Neural progenitor cell (in vitro differentiated cells): ENCODE measurements around the gene GRIP1. TPM values are rescaled to one million over a fixed set of nuclear protein-coding genes. Genes with fewer than 3 reads are reported as not detected.
A peak's percentile ranks its signal among the peaks of the same experiment; 100 is the strongest.

ENCODE experiments used
- DNase-seq: peaks from one replicate; pipeline ENCODE4 v3.0.0-alpha.2; 2016; ENCODE audit warnings: low spot score
- H2AFZ ChIP-seq: fragments of 200-600 bp; sonication (generic); replicated peaks from 2 replicates; pipeline ENCODE4 v1.6.1; 2016; ENCODE audit warnings: antibody characterized with exemption
- H3F3A ChIP-seq: fragments of 200-600 bp; sonication (generic); 2 replicates; pipeline ENCODE4 v1.6.1; 2016; ENCODE audit warnings: antibody characterized with exemption, low read depth
- H3K27ac ChIP-seq: fragments of 200-600 bp; sonication (generic); 2 replicates; pipeline ENCODE4 v1.5.1; 2016; ENCODE audit warnings: mild to moderate bottlenecking
- H3K27me3 ChIP-seq: fragments of 200-600 bp; sonication (generic); 2 replicates; pipeline ENCODE4 v1.6.1; 2016; ENCODE audit warnings: mild to moderate bottlenecking, moderate library complexity
- H3K36me3 ChIP-seq: fragments of 200-600 bp; sonication (generic); 2 replicates; pipeline ENCODE4 v1.5.1; 2016
- H3K4me1 ChIP-seq: fragments of 200-600 bp; sonication (generic); 2 replicates; pipeline ENCODE4 v1.6.1; 2016; ENCODE audit warnings: mixed run types
- H3K4me2 ChIP-seq: fragments of 200-600 bp; sonication (generic); 2 replicates; pipeline ENCODE4 v1.6.1; 2016
- H3K4me3 ChIP-seq: fragments of 200-600 bp; sonication (generic); 2 replicates; pipeline ENCODE4 v1.5.1; 2016
- H3K79me2 ChIP-seq: fragments of 200-600 bp; sonication (generic); 2 replicates; pipeline ENCODE4 v1.6.1; 2016; ENCODE audit warnings: low read depth
- H3K9ac ChIP-seq: fragments of 200-600 bp; sonication (generic); 2 replicates; pipeline ENCODE4 v1.6.1; 2016
- H3K9me3 ChIP-seq: fragments of 200-600 bp; sonication (generic); 2 replicates; pipeline ENCODE4 v1.5.1; 2016; ENCODE audit warnings: low read depth
- H4K20me1 ChIP-seq: fragments of 200-600 bp; sonication (generic); 2 replicates; pipeline ENCODE4 v1.6.1; 2016; ENCODE audit warnings: low read depth
- H3K27ac Mint-ChIP-seq: 3 replicates; pipeline ENCODE4 v1.8.0; 2021; ENCODE audit warnings: mixed read lengths
- H3K27me3 Mint-ChIP-seq: 2 replicates; pipeline ENCODE4 v1.8.0; 2022; ENCODE audit warnings: low read depth, mild to moderate bottlenecking, inconsistent platforms, moderate library complexity, mixed read lengths; ENCODE audit not compliant: insufficient read depth
- H3K36me3 Mint-ChIP-seq: 3 replicates; pipeline ENCODE4 v1.8.0; 2021; ENCODE audit warnings: mixed read lengths
- H3K4me1 Mint-ChIP-seq: 3 replicates; pipeline ENCODE4 v1.8.0; 2021; ENCODE audit warnings: mixed read lengths
- H3K4me3 Mint-ChIP-seq: 3 replicates; pipeline ENCODE4 v1.8.0; 2021; ENCODE audit warnings: mild to moderate bottlenecking, moderate library complexity, mixed read lengths
- H3K9me3 Mint-ChIP-seq: 3 replicates; pipeline ENCODE4 v1.8.0; 2020; ENCODE audit warnings: mixed read lengths
- CTCF ChIP-seq: fragments of 200-600 bp; sonication (generic); IDR thresholded peaks from 2 replicates; pipeline ENCODE4 v1.5.1; 2017; ENCODE audit warnings: antibody characterized with exemption, mild to moderate bottlenecking
- EZH2 ChIP-seq: fragments of 200-600 bp; sonication (generic); IDR thresholded peaks from 2 replicates; pipeline ENCODE4 v1.6.1; 2017; ENCODE audit warnings: antibody characterized with exemption, mild to moderate bottlenecking, moderate library complexity
- EZH2phosphoT487 ChIP-seq: fragments of 200-600 bp; sonication (generic); IDR thresholded peaks from 2 replicates; pipeline ENCODE4 v1.6.1; 2017; ENCODE audit warnings: antibody characterized with exemption
- total RNA-seq: library from RNA; depleted of rRNA; stranded (reverse); fragments of >200 nt; gene quantifications from 2 replicates; pipeline ENCODE4 v1.2.3, GENCODE V29; 2015; ENCODE audit warnings: low replicate concordance

GRIP1 gene
- total RNA-seq, 1 donor from 2014 or later, result 38.2 TPM

GRCh38 chr12:66662179-66662578, 16.7 kb downstream of the GRIP1 start:
- H3F3A ChIP-seq, result no peaks in the 10 kb centered on the region
- Mint-ChIP-seq H3K36me3 (no peaks in the 10 kb centered on the region), H3K27ac (no peak overlapping the region), H3K4me3 (no peak overlapping the region), H3K4me1 (peaks cover 4% of the 10 kb centered on the region), H3K9me3 (no peaks in the 10 kb centered on the region), H3K27me3 (no peaks in the 10 kb centered on the region)
- no peaks in the 10 kb centered on the region for H3K79me2 ChIP-seq
- no peaks in the 10 kb centered on the region for H3K9me3 ChIP-seq
- no peak for TF ChIP-seq EZH2
- TF ChIP-seq CTCF, result no peak
- TF ChIP-seq EZH2phosphoT487, result no peak
- H3K4me3 ChIP-seq, result no peak overlapping the region
- H3K27ac ChIP-seq, result no peak overlapping the region
- no peaks in the 10 kb centered on the region for H4K20me1 ChIP-seq
- H3K4me2 ChIP-seq, result no peak overlapping the region
- no peak overlapping the region for H3K9ac ChIP-seq
- no peaks in the 10 kb centered on the region for H3K27me3 ChIP-seq
- no peaks in the 10 kb centered on the region for H3K36me3 ChIP-seq
- H3K4me1 ChIP-seq, result no peaks in the 10 kb centered on the region
- no peak for DNase-seq
- no peak overlapping the region for H2AFZ ChIP-seq

GRCh38 chr12:66661357-66661756, 17.5 kb downstream of the GRIP1 start:
- Mint-ChIP-seq H3K4me3 (no peak overlapping the region), H3K27me3 (no peaks in the 10 kb centered on the region), H3K4me1 (peaks cover 4% of the 10 kb centered on the region), H3K27ac (no peak overlapping the region), H3K36me3 (no peaks in the 10 kb centered on the region), H3K9me3 (no peaks in the 10 kb centered on the region)
- Histone ChIP-seq H3K36me3 (no peaks in the 10 kb centered on the region), H3K4me2 (no peak overlapping the region), H3K27ac (no peak overlapping the region), H3K79me2 (no peaks in the 10 kb centered on the region), H3K9ac (no peak overlapping the region), H3K9me3 (no peaks in the 10 kb centered on the region), H4K20me1 (no peaks in the 10 kb centered on the region), H2AFZ (no peak overlapping the region), H3K27me3 (no peaks in the 10 kb centered on the region), H3K4me1 (no peaks in the 10 kb centered on the region), H3K4me3 (no peak overlapping the region), H3F3A (no peaks in the 10 kb centered on the region)
- no peak for TF ChIP-seq EZH2
- no peak for TF ChIP-seq EZH2phosphoT487
- TF ChIP-seq CTCF, result no peak
- no peak for DNase-seq

DNA sequence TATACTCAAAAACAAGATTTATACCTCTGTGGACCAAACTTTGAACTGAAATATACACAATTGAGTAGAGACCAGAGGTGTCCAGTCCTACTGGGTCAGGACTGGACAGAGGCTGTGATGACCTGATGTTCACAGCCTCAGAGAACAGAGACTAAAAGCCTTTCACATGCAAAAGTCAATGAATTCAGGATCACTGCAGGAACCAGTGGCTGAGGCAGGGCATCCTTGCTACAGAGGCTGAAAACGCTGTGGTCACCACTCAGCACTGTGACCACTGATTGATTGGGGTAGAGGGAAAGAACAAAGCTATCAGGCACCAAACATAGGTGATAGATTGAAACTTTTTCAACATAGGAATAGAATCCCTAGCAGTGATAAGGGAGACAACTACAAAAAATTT, 25.1 kb downstream of the GRIP1 start:
- Mint-ChIP-seq H3K27me3 (no peaks in the 10 kb centered on the region), H3K36me3 (no peaks in the 10 kb centered on the region), H3K27ac (peak overlapping the region; percentile 8), H3K4me3 (no peak overlapping the region), H3K4me1 (peaks cover 19% of the 10 kb centered on the region), H3K9me3 (no peaks in the 10 kb centered on the region)
- H3K9ac ChIP-seq, result no peak overlapping the region
- no peaks in the 10 kb centered on the region for H3K9me3 ChIP-seq
- H3K36me3 ChIP-seq, result no peaks in the 10 kb centered on the region
- H3K27me3 ChIP-seq, result no peaks in the 10 kb centered on the region
- no peak overlapping the region for H2AFZ ChIP-seq
- no peaks in the 10 kb centered on the region for H3K79me2 ChIP-seq
- no peak overlapping the region for H3K27ac ChIP-seq
- no peak overlapping the region for H3K4me2 ChIP-seq
- no peak overlapping the region for H3K4me3 ChIP-seq
- DNase-seq, result peak; percentile 33
- peaks cover 16% of the 10 kb centered on the region for H4K20me1 ChIP-seq
- H3K4me1 ChIP-seq, result peaks cover 19% of the 10 kb centered on the region
- no peaks in the 10 kb centered on the region for H3F3A ChIP-seq
- TF ChIP-seq EZH2, result no peak
- TF ChIP-seq EZH2phosphoT487, result no peak
- no peak for TF ChIP-seq CTCF
